Suprapubic skin (tissue), 3 donors: Measurements from ENCODE around the gene DHX40.

ENCODE experiments used
- CTCF ChIP-seq, 2 donors: fragments of 200-600 bp in 1 of 2; fragments of 450-650 bp in 1 of 2; sonication (generic) in 1 of 2; IDR thresholded peaks; one replicate each; pipeline ENCODE4 v1.5.1; 2016 to 2019; ENCODE audit warnings: antibody characterized with exemption in 2 of 2, mild to moderate bottlenecking in 1 of 2, moderate library complexity in 1 of 2
- EP300 ChIP-seq: sonication (generic); formaldehyde crosslinking; IDR thresholded peaks from one replicate; pipeline ENCODE4 v1.6.1; 2017; ENCODE audit warnings: antibody characterized with exemption
- POLR2A ChIP-seq, 2 donors: fragments of 450-650 bp; IDR thresholded peaks; one replicate each; pipeline ENCODE4 v1.6.1; 2017; ENCODE audit warnings: antibody characterized with exemption in 2 of 2, mild to moderate bottlenecking in 2 of 2, moderate library complexity in 2 of 2

DNA sequence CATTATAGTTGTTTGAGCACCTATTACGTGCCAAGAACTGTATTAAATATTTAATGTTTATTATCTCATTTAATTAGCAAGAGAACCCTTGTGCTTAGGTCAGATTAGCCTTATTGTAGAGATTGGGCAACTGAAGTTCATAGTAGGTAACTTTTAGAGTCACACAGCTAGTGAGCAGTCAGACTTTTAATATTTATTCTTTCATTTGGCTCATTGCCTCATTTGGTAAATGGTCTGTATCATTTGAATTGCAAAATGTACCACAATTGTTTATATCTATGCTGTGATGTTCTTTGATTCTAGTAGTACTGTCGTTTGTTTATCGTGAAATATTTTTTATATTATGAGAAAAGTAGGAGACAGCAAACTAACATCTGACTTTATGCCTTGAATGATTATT lies 61.9 kb downstream of the DHX40 start:
- no peak for TF ChIP-seq POLR2A (IDR thresholded peaks at IDR 0.05)
- TF ChIP-seq CTCF (IDR thresholded peaks at IDR 0.05) = no peak
- no peak for TF ChIP-seq EP300
